Endothelial cell of umbilical vein (primary cell): Measurements from ENCODE around the gene KLB.
A peak's percentile ranks its signal among the peaks of the same experiment; 100 is the strongest.

Experiments used
- EZH2 ChIP-seq: IDR thresholded peaks from 2 replicates; pipeline ENCODE4 v1.6.1; 2012; ENCODE audit warnings: borderline replicate concordance, low read depth, mild to moderate bottlenecking, moderate library complexity, low read length, inconsistent platforms; ENCODE audit not compliant: severe bottlenecking
- POLR2A ChIP-seq: IDR thresholded peaks from 2 replicates; pipeline ENCODE4 v1.6.1; 2012; ENCODE audit warnings: low read depth, mild to moderate bottlenecking, control low read depth, low read length
- TF ChIP-seq, protein P1 (sequence below), 2 donors: IDR thresholded peaks; 1 replicate in 1 of 2; 2 replicates in 1 of 2; pipeline ENCODE4 v1.5.1; 2011; ENCODE audit warnings: low read length in 2 of 2, mild to moderate bottlenecking in 2 of 2, moderate library complexity in 2 of 2, control low read depth in 1 of 2, inconsistent platforms in 1 of 2, low read depth in 1 of 2; ENCODE audit not compliant: insufficient read depth in 1 of 2; ENCODE audit errors: extremely low read depth in 1 of 2

DNA sequence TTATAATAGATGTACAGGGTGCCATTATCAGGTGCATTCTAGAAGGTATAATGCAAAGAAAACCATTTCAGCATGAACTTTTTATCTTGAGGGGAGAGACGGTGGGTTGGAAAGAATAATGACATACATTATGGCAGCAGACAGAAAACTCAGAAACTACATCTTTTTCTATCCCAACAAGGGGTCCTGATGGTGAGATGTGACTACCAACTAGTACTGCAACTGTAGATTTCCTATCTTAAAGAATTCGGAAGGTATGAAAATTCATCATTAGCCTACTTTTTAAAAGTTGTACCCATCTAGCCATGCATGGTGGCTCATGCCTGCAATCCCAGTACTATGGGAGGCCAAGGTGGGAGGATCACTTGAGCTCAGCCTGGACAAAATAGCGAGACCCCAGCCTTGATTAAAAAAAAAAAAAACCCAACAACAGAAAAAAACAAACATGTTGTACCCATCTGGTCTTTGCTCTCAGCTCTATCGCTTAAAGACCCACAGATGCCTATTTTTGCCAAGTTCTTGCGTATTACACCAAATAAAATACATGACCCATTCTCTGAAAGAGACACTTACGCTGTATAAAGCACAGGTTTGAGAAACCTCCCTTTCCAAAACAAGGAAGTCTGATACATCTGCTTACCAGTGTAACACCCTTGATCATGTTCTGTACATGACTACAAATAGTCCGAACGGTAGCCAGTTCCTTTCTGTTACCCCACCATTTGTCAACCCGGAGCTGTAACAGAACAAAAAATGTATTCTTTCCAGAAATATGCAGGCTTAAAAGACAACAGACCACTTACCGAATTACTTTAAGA lies 50.4 kb downstream of the KLB start:
- TF ChIP-seq, protein P1, sequence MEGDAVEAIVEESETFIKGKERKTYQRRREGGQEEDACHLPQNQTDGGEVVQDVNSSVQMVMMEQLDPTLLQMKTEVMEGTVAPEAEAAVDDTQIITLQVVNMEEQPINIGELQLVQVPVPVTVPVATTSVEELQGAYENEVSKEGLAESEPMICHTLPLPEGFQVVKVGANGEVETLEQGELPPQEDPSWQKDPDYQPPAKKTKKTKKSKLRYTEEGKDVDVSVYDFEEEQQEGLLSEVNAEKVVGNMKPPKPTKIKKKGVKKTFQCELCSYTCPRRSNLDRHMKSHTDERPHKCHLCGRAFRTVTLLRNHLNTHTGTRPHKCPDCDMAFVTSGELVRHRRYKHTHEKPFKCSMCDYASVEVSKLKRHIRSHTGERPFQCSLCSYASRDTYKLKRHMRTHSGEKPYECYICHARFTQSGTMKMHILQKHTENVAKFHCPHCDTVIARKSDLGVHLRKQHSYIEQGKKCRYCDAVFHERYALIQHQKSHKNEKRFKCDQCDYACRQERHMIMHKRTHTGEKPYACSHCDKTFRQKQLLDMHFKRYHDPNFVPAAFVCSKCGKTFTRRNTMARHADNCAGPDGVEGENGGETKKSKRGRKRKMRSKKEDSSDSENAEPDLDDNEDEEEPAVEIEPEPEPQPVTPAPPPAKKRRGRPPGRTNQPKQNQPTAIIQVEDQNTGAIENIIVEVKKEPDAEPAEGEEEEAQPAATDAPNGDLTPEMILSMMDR (IDR thresholded peaks at IDR 0.05; ENCODE audit: extremely low read depth in 1 of 2, insufficient read depth in 1 of 2, low read depth in 1 of 2, low read length in 2 of 2) = no peak
- TF ChIP-seq POLR2A = peak; percentile 1
- no peak for TF ChIP-seq EZH2
